ENCODE measurements around the gene TACC2.

TACC2 gene

GRCh38 chr10:122252805-122253204 is 263.8 kb downstream of the TACC2 start:
- Histone ChIP-seq H2BK120ac (ENCODE audit: low read depth, low read length) (no peak overlapping the region), H4K8ac (ENCODE audit: low read depth, low read length) (no peak overlapping the region), H3K4me2 (ENCODE audit: low read length) (no peak overlapping the region), H2BK15ac (replicated peaks; ENCODE audit: low read depth) (no peak overlapping the region), H4K5ac (ENCODE audit: low read length) (no peak overlapping the region), H3K79me1 (ENCODE audit: low read length) (no peaks in the 10 kb centered on the region), H3K18ac (ENCODE audit: low read length) (no peak overlapping the region), H3K23ac (ENCODE audit: low read length) (no peak overlapping the region), H3K4me1 (ENCODE audit: control insufficient read depth, low read depth, low read length) (peaks cover 2% of the 10 kb centered on the region), H3K27ac (ENCODE audit: low read depth, low read length) (no peak overlapping the region), H3K56ac (ENCODE audit: low read length) (no peak overlapping the region), H2AK5ac (ENCODE audit: low read length) (no peak overlapping the region), H3K79me2 (ENCODE audit: control insufficient read depth, insufficient read depth, low read length) (no peaks in the 10 kb centered on the region), H3K9ac (ENCODE audit: low read length) (no peak overlapping the region), H3K27me3 (ENCODE audit: insufficient read depth, low read length, poor library complexity) (no peaks in the 10 kb centered on the region), H3K36me3 (ENCODE audit: control insufficient read depth, insufficient read depth, low read length) (no peaks in the 10 kb centered on the region), H2BK5ac (ENCODE audit: low read length) (no peak overlapping the region), H3K4me3 (ENCODE audit: low read length) (no peak overlapping the region), H3K4ac (ENCODE audit: low read depth, low read length) (no peak overlapping the region)
- no CpG with 5 or more reads among the region's 3 CpGs for WGBS (ENCODE audit: extremely low coverage, insufficient coverage, low lambda C conversion rate)
- DNase-seq, result no peak

- Histone ChIP-seq H3K36me3 (ENCODE audit: control insufficient read depth, insufficient read depth, low read length) (no peaks in the 10 kb centered on the region), H2BK5ac (ENCODE audit: low read length) (no peak overlapping the region)
- no CpG with 5 or more reads among the region's 2 CpGs for WGBS (ENCODE audit: extremely low coverage, insufficient coverage, low lambda C conversion rate)
Measured at GRCh38 chr10:122253605-122254004, 264.6 kb downstream of the TACC2 start.

GRCh38 chr10:122254831-122255230 is 265.9 kb downstream of the TACC2 start:
- no peaks in the 10 kb centered on the region for H3K27me3 ChIP-seq (ENCODE audit: insufficient read depth, low read length, poor library complexity)
- H3K36me3 ChIP-seq (ENCODE audit: control insufficient read depth, insufficient read depth, low read length), result no peaks in the 10 kb centered on the region
- H3K4ac ChIP-seq (ENCODE audit: low read depth, low read length), result no peak overlapping the region
- no peak overlapping the region for H4K5ac ChIP-seq (ENCODE audit: low read length)
- H3K4me1 ChIP-seq (ENCODE audit: control insufficient read depth, low read depth, low read length), result peaks cover 2% of the 10 kb centered on the region
- H3K4me2 ChIP-seq (ENCODE audit: low read length), result no peak overlapping the region
- no peak overlapping the region for H4K8ac ChIP-seq (ENCODE audit: low read depth, low read length)
- DNase-seq, result no peak
- H3K23ac ChIP-seq (ENCODE audit: low read length), result no peak overlapping the region
- no peak overlapping the region for H3K9ac ChIP-seq (ENCODE audit: low read length)
- H2BK120ac ChIP-seq (ENCODE audit: low read depth, low read length), result no peak overlapping the region
- no peak overlapping the region for H2BK5ac ChIP-seq (ENCODE audit: low read length)
- H3K18ac ChIP-seq (ENCODE audit: low read length), result no peak overlapping the region
- WGBS (ENCODE audit: extremely low coverage, insufficient coverage, low lambda C conversion rate), result no CpG with 5 or more reads among the region's 5 CpGs
- H3K79me1 ChIP-seq (ENCODE audit: low read length), result no peaks in the 10 kb centered on the region
- no peaks in the 10 kb centered on the region for H3K79me2 ChIP-seq (ENCODE audit: control insufficient read depth, insufficient read depth, low read length)
- no peak overlapping the region for H3K27ac ChIP-seq (ENCODE audit: low read depth, low read length)
- H2AK5ac ChIP-seq (ENCODE audit: low read length), result no peak overlapping the region
- H3K4me3 ChIP-seq (ENCODE audit: low read length), result no peak overlapping the region
- no peak overlapping the region for H2BK15ac ChIP-seq (replicated peaks; ENCODE audit: low read depth)
- no peak overlapping the region for H3K56ac ChIP-seq (ENCODE audit: low read length)

More at GRCh38 chr10:122253605-122254004, 264.6 kb downstream of the TACC2 start:
- Histone ChIP-seq H3K56ac (ENCODE audit: low read length) (no peak overlapping the region), H4K5ac (ENCODE audit: low read length) (no peak overlapping the region), H3K4me1 (ENCODE audit: control insufficient read depth, low read depth, low read length) (peaks cover 2% of the 10 kb centered on the region), H3K4me2 (ENCODE audit: low read length) (no peak overlapping the region), H4K8ac (ENCODE audit: low read depth, low read length) (no peak overlapping the region), H3K27me3 (ENCODE audit: insufficient read depth, low read length, poor library complexity) (no peaks in the 10 kb centered on the region), H3K79me2 (ENCODE audit: control insufficient read depth, insufficient read depth, low read length) (no peaks in the 10 kb centered on the region), H2BK15ac (replicated peaks; ENCODE audit: low read depth) (no peak overlapping the region), H3K79me1 (ENCODE audit: low read length) (no peaks in the 10 kb centered on the region), H3K4ac (ENCODE audit: low read depth, low read length) (no peak overlapping the region), H3K9ac (ENCODE audit: low read length) (no peak overlapping the region), H2BK120ac (ENCODE audit: low read depth, low read length) (no peak overlapping the region), H3K4me3 (ENCODE audit: low read length) (no peak overlapping the region), H3K27ac (ENCODE audit: low read depth, low read length) (no peak overlapping the region), H3K23ac (ENCODE audit: low read length) (no peak overlapping the region), H3K18ac (ENCODE audit: low read length) (no peak overlapping the region), H2AK5ac (ENCODE audit: low read length) (no peak overlapping the region)
- peak; percentile 21 for DNase-seq

GRCh38 chr10:122255509-122256301 is 266.7 kb downstream of the TACC2 start:
- H3K4me2 ChIP-seq (ENCODE audit: low read length), result no peak overlapping the region
- no peak overlapping the region for H2BK15ac ChIP-seq (replicated peaks; ENCODE audit: low read depth)
- H4K8ac ChIP-seq (ENCODE audit: low read depth, low read length), result no peak overlapping the region
- H3K79me1 ChIP-seq (ENCODE audit: low read length), result no peaks in the 10 kb centered on the region
- H3K56ac ChIP-seq (ENCODE audit: low read length), result no peak overlapping the region
- no peak overlapping the region for H3K9ac ChIP-seq (ENCODE audit: low read length)
- H3K79me2 ChIP-seq (ENCODE audit: control insufficient read depth, insufficient read depth, low read length), result no peaks in the 10 kb centered on the region
- DNase-seq, result no peak
- H3K27me3 ChIP-seq (ENCODE audit: insufficient read depth, low read length, poor library complexity), result no peaks in the 10 kb centered on the region
- H4K5ac ChIP-seq (ENCODE audit: low read length), result no peak overlapping the region
- peaks cover 2% of the 10 kb centered on the region for H3K4me1 ChIP-seq (ENCODE audit: control insufficient read depth, low read depth, low read length)
- H2BK5ac ChIP-seq (ENCODE audit: low read length), result no peak overlapping the region
- H3K27ac ChIP-seq (ENCODE audit: low read depth, low read length), result no peak overlapping the region
- no peak overlapping the region for H3K18ac ChIP-seq (ENCODE audit: low read length)
- WGBS (ENCODE audit: extremely low coverage, insufficient coverage, low lambda C conversion rate), result no CpG with 5 or more reads among the region's 14 CpGs
- H2AK5ac ChIP-seq (ENCODE audit: low read length), result no peak overlapping the region
- H3K4ac ChIP-seq (ENCODE audit: low read depth, low read length), result no peak overlapping the region
- no peaks in the 10 kb centered on the region for H3K36me3 ChIP-seq (ENCODE audit: control insufficient read depth, insufficient read depth, low read length)
- H3K4me3 ChIP-seq (ENCODE audit: low read length), result no peak overlapping the region
- no peak overlapping the region for H3K23ac ChIP-seq (ENCODE audit: low read length)
- no peak overlapping the region for H2BK120ac ChIP-seq (ENCODE audit: low read depth, low read length)

- no peak overlapping the region for H2AK5ac ChIP-seq (ENCODE audit: low read length)
- H3K9ac ChIP-seq (ENCODE audit: low read length), result no peak overlapping the region
- H4K8ac ChIP-seq (ENCODE audit: low read depth, low read length), result no peak overlapping the region
- H2BK15ac ChIP-seq (replicated peaks; ENCODE audit: low read depth), result no peak overlapping the region
- H3K79me2 ChIP-seq (ENCODE audit: control insufficient read depth, insufficient read depth, low read length), result no peaks in the 10 kb centered on the region
- no peak for DNase-seq
- H3K56ac ChIP-seq (ENCODE audit: low read length), result no peak overlapping the region
- H3K4ac ChIP-seq (ENCODE audit: low read depth, low read length), result no peak overlapping the region
- no peak overlapping the region for H4K5ac ChIP-seq (ENCODE audit: low read length)
- H2BK120ac ChIP-seq (ENCODE audit: low read depth, low read length), result no peak overlapping the region
- H3K27ac ChIP-seq (ENCODE audit: low read depth, low read length), result no peak overlapping the region
- no peak overlapping the region for H3K4me3 ChIP-seq (ENCODE audit: low read length)
- H3K18ac ChIP-seq (ENCODE audit: low read length), result no peak overlapping the region
- no peak overlapping the region for H3K23ac ChIP-seq (ENCODE audit: low read length)
- H3K36me3 ChIP-seq (ENCODE audit: control insufficient read depth, insufficient read depth, low read length), result no peaks in the 10 kb centered on the region
- H3K27me3 ChIP-seq (ENCODE audit: insufficient read depth, low read length, poor library complexity), result no peaks in the 10 kb centered on the region
- H3K4me1 ChIP-seq (ENCODE audit: control insufficient read depth, low read depth, low read length), result peaks cover 2% of the 10 kb centered on the region
- no peak overlapping the region for H3K4me2 ChIP-seq (ENCODE audit: low read length)
- no peaks in the 10 kb centered on the region for H3K79me1 ChIP-seq (ENCODE audit: low read length)
- H2BK5ac ChIP-seq (ENCODE audit: low read length), result no peak overlapping the region
- no CpG with 5 or more reads among the region's 3 CpGs for WGBS (ENCODE audit: extremely low coverage, insufficient coverage, low lambda C conversion rate)
Measured at GRCh38 chr10:122257041-122257440, 268.1 kb downstream of the TACC2 start.

Data from mesendoderm (in vitro differentiated cells).